Measurements from ENCODE around the gene TUBD1. TPM values are rescaled to one million over a fixed set of nuclear protein-coding genes. Genes with fewer than 3 reads are reported as not detected.
"Not testable (repeated sequence)": the region's sequence is repeated elsewhere in the genome, so short reads cannot be mapped to it uniquely, and the experiment has no call there.

TUBD1 gene
- total RNA-seq, 2 experiments from 2014 or later, result 7.9 to 8.3 TPM

DNA sequence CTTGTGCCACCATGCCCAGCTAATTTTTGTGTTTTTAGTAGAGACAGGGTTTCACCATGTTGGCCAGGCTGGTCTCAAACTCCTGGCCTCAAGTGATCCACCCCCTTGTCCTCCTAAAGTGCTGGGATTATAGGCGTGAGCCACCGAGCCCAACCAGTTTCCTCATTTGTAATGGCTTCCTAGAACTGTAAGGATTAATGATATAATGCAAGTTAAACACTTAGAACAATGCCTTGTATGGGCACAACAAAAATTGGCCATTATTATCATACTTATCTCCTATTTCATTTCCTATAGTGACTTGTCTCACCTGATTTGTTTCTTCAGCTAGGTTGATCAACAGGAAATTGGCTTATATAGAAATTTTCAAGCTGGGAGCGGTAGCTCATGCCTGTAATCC, 14.1 kb downstream of the TUBD1 start:
- POLR2A ChIA-PET, result no interaction called here
- CTCF ChIA-PET, result no interaction called here

DNA sequence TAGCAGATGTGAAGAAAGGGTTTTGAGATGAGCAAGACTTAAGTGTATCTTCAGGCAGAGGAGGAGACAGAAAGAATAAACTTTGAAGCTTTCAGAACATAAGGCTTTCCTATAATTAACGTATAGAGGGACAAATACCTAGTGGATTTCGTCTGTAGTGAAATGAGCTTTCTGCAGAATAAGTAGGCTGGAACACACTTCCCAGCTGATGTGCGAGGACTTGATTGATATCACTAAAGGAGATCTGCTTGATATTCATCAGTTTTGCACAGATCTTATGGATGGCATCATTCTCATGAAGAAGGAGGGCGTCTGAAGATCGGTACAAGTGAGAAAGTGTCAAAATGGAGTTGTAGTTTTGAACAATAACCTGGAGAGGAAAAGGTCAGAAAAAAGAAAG, 14.8 kb downstream of the TUBD1 start:
- ChIA-PET POLR2A (no interaction called here), CTCF (interaction anchor here (0.7 kb wide), 1 partner anchor 1734 kb away, joined by 3 read pairs; no protein-coding TSS in a partner anchor)

DNA sequence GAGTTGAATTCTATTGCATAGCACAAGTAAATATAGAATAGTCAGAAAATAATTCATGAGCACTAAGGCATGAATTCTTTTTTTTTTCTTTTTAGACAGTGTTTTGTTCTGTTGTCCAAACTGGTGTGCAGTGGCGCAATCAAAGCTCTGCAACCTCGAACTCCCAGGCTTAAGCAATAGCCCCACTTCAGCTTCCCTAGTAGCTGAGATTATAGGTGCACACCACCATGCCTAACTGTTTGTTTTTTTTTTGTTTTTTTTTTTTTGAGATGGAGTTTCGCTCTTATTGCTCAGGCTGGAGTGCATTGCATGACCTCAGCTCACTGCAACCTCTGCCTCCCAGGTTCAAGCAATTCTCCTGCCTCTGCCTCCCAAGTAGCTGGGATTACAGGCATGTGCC, 16.6 kb downstream of the TUBD1 start:
- ChIA-PET CTCF (no interaction called here), POLR2A (interaction anchor here (0.6 kb wide), 1 partner anchor 11 kb away, joined by 4 read pairs; no protein-coding TSS in a partner anchor)

DNA sequence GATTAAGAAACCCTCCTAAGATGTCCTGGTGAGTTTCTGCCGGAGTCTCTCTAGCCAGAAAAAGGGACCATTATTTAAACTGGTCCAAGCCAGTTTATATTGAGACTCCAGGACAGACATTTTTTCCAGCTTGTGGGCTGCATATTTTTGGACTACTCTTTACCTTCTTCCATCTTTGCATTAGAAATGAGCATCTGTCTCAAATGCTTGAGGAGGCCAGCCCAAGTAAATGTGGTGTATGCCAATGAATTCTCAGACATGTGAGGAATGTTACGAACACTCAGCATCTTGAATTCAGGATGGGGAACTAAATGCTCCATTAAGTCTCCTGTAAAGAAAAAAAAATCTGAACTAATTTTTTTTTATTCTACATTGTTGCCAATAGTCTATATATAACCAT, 18.4 kb downstream of the TUBD1 start:
- POLR2A ChIA-PET, result no interaction called here
- CTCF ChIA-PET, result interaction anchor here (0.9 kb wide), 1 partner anchor 8 kb away, joined by 3 read pairs; no protein-coding TSS in a partner anchor

DNA sequence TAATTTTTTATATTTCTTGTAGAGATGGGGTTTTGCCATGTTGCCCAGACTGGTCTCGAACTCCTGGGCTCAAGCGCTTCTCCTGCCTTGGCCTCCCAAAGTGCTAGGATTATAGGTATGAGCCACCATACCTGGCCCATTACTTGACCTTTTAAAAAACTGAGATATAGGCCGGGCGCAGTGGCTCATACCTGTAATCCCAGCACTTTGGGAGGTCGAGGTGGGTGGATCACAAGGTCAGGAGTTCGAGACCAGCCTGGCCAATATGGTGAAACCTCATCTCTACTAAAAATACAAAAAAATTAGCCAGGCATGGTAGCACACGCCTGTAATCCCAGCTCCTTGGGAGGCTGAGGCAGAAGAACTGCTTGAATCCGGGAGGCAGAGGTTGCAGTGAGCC, 19.3 kb downstream of the TUBD1 start:
- POLR2A ChIA-PET, CTCF ChIA-PET: not testable (repeated sequence)

DNA sequence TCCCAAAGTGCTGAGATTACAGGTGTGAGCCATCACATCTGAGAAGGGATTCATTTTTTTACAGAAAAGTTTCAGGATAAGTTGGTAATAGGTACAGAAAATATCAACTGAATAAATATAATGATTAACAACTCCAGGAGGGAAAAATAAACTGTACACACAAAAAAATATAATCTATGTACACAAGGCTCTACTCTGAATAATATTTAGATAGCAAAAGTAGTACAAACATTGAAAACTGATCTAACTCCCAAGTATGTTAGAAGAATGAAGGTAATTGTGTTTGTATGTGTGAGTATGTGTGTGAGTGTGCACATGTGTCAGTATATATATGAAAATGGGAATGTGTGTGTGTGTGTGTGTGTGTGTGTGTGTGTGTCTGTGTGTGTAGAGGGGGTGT, 20.4 kb downstream of the TUBD1 start:
- CTCF ChIA-PET, result interaction anchor here (0.9 to 1.4 kb wide), 2 partner anchors 14 to 139 kb away, joined by 3 read pairs; no protein-coding TSS in a partner anchor
- POLR2A ChIA-PET, result no interaction called here

DNA sequence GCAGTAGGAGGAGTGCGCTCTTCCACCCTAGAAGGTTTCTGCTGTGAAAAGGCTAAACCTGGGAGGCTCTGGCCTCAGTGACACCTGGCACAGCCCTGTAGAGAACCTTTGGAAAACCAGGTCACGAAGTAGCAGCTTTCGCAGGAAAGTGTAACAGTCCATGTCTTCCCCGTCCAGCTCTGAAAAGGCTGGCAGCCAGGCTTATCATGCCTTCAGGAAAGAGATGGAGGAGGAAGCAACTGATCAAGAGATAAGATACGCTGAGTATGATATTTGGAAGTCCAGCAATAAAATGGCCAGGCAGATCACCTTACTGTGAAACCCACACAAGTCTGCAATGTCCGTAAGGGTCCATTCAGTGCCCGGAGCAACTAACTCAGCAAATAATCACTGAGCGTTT, 22.3 kb downstream of the TUBD1 start:
- ChIA-PET POLR2A (no interaction called here), CTCF (interaction anchor here (0.6 kb wide), 1 partner anchor 73 kb away, joined by 3 read pairs; no protein-coding TSS in a partner anchor)

DNA sequence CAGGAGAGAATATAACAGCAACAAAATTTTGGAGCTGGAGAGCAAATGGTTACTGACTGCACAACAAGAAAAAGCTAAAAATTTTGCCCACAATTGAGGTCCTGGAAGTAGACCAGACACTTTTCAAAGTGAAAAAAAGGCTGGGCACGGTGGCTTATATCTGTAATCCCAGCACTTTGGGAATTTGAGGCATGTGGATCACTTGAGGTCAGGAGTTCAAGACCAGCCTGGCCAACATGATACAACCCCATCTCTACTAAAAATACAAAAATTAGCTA, 22.9 kb downstream of the TUBD1 start:
- ChIA-PET POLR2A (no interaction called here), CTCF (interaction anchor here (0.5 to 0.6 kb wide), 2 partner anchors 46 to 73 kb away, joined by 3 to 5 read pairs; no protein-coding TSS in a partner anchor)

DNA sequence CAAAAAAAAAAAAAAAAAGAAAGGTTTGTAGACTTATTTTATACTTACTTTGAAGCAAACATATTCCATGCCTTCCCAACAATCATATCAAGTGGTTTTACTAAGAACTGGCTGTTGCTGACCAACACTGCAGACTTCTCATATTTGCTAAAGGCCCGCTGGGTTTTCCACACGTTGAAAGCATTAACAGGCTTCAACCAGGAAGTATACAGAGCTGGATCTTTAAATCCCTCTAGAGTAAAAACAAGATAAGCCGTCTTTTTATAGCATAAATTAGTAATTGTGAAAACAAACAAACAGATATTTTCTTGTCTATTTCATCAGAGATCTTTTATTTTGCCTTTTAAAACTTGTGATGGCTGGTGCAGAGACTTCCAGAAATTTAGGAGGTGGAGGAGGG, 29.1 kb downstream of the TUBD1 start:
- POLR2A ChIA-PET, result interaction anchor here (0.6 kb wide), 1 partner anchor 26 kb away, joined by 6 read pairs; no protein-coding TSS in a partner anchor

DNA sequence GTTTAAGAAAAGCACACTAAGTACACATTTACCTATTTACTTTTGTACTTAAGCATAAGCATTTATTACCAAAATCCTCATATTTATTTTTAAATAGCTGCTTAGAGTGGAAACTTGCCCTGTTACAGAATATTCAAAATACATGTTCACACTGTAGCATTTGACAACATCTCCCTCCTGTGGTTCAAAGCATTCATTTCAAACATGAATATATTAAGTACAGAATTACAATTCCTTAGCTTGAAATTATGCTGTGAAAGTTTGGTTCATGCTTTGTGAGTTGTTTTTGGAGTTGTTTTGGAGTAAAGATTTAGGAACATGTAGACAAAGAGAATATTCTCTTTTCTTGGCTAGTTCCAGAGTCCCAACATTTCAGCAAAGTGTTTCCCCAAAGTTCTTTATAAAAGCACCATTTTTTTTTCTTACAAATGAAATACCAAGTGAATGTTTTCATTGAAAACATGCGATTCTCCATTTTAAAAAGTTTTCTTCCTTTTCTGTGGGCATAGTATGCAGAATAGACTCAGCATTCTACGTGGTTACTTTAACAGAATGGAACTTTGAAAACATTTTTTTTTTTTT, 33.2 kb downstream of the TUBD1 start:
- POLR2A ChIA-PET, result interaction anchor here (0.9 to 1.5 kb wide), 4 partner anchors 16 to 152 kb away, joined by 3 to 9 read pairs (median 6); partner anchors contain the start of genes PTRH2 and VMP1
- CTCF ChIA-PET, result interaction anchor here (0.6 to 3.2 kb wide), 10 partner anchors 12 to 154 kb away, joined by 3 to 16 read pairs (median 4); partner anchors contain the start of gene RNFT1

More for the DNA sequence above, 29.1 kb downstream of the TUBD1 start:
- CTCF ChIA-PET, result no interaction called here

DNA sequence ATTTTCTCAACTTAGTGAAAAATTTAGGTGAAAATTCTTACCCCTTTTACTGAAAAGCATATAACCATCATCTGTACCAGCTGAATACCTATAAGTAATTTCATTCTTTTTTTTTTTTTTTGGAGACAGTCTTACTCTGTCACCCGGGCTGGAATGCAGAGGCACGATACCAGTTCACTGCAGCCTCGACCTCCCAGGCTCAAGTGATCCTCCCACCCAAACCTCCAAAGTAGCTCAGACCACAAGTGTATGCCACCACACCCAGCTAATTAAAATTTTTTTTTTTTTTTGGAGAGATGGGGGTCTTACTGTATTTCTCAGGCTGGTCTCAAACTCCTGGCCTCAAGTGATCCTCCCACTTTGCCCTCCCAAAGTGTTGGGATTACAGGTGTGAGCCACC, 33.8 kb downstream of the TUBD1 start:
- POLR2A ChIA-PET, result interaction anchor here (0.9 to 1.5 kb wide), 3 partner anchors 15 to 107 kb away, joined by 3 to 6 read pairs (median 6); no protein-coding TSS in a partner anchor

DNA sequence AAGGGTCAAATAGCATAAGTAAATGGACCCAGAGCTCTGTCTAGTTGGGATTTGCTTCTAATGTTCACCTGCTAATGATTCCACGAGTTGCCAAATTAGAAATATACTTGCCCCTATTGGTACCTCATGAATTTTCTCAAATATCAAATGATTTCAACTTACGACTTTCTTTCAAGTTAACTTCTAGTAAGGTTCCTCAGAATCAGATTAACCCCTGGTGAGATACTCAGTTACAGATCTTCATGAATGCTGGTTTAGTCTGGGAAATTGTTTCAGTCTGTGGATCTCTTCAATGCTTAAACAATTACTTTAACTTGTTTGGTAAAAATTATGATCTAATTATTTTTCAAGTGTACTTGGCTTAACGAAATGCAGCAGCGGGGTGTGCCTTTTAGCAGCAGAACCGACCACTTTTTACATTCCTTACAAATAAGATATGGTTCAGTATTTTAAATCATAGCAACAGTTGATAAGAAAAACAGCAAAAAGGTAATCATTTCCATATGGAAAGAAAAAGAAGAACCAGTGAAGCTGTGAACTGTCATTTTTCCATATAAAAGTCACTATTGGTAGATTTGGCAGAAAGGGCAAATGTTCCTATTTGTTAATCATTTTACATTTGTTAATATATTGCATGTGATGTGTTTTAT, 34.5 kb downstream of the TUBD1 start:
- CTCF ChIA-PET, result interaction anchor here (0.8 to 3.2 kb wide), 6 partner anchors 11 to 153 kb away, joined by 3 to 16 read pairs (median 4); no protein-coding TSS in a partner anchor

More for the DNA sequence above, 33.8 kb downstream of the TUBD1 start:
- CTCF ChIA-PET, result interaction anchor here (0.6 to 3.2 kb wide), 9 partner anchors 12 to 153 kb away, joined by 3 to 16 read pairs (median 4); partner anchors contain the start of gene RNFT1

DNA sequence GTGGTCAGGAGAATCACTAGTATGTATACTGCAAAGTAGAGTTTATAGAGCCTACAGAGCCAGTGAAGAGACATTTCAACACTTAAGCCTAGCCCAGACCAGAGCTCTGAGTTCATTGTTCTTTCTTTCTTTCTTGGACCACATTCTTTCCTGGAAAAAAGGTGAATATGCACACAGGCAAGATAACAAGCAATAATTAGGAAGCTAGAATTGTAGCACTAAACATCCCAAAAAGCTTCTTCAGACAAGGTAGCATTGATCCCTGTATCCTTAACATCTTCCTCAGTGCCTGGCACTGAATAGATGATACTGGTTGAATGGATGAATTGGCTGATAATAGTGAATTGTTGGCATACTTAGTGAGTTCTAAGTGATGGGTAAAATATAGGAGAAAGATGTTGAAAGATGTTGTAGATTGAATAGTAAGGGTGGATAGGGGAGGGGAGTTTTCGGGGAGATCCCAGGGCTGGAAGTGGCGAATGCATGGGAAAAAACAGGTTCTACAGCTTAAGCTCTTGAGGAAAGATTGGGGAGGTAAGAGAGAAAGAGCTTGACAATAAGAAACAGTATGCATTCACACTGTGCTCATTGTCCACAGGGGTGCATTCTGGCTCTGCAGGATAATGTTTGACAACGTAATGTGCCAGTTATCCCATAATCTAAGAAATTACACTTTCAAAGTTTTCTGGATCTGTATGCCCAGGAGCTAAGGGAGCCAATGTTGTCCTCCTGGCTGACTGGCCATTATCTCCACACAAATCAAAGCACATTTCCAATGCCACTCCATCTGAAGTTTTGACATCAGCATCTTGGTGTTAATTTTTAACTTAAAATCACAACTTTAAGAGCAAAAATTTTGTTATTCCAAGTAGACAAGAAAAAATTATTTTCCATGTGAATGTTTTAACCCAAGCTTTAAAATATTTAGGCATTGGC, 35.6 kb downstream of the TUBD1 start:
- POLR2A ChIA-PET, result no interaction called here

More for the DNA sequence above, 34.5 kb downstream of the TUBD1 start:
- POLR2A ChIA-PET, result interaction anchor here (1.3 to 1.5 kb wide), 2 partner anchors 21 to 106 kb away, joined by 3 to 6 read pairs; no protein-coding TSS in a partner anchor

DNA sequence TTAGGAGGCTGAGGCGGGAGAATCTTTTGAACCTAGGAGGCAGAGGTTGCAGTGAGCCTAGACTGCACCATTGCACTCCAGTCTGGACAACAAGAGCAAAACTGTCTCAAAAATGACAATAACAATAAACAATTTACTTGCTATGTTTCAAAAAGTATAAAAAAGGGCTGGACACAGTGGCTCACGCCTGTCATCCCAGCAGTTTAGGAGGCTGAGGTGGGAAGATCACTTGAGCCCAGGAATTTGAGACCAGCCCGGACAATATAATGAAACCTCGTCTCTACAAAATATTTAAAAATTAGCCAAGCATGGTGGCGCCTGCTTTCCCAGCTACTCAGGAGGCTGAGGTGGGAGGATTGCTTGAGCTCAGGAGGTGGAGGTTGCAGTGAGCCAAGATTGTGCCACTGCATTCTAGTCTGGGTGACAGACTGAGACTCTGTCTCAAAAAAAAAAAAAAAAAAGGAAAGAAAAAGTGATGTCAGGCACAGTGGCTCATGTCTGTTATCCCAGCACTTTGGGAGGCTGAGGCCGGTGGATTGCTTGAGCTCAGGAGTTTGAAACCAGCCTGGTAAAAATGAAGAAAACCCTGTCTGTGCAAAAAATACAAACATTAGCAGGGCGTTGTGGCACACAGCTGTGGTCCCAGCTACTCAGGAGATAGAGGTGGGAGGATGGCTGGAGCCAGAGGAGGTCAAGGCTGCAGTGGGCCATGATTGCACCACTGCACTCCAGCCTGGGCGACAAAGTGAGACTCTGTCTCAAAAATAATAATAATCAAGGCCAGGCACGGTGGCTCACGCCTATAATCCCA, 38.6 kb downstream of the TUBD1 start:
- CTCF ChIA-PET, result interaction anchor here (1.2 to 2.2 kb wide), 3 partner anchors 60 to 105 kb away, joined by 3 to 5 read pairs (median 4); no protein-coding TSS in a partner anchor
- POLR2A ChIA-PET, result interaction anchor here (0.6 to 1.0 kb wide), 3 partner anchors 10 to 126 kb away, joined by 3 to 11 read pairs (median 3); no protein-coding TSS in a partner anchor

More for the DNA sequence above, 35.6 kb downstream of the TUBD1 start:
- CTCF ChIA-PET, result interaction anchor here (0.8 to 1.5 kb wide), 4 partner anchors 10 to 111 kb away, joined by 3 to 5 read pairs (median 3); no protein-coding TSS in a partner anchor

DNA sequence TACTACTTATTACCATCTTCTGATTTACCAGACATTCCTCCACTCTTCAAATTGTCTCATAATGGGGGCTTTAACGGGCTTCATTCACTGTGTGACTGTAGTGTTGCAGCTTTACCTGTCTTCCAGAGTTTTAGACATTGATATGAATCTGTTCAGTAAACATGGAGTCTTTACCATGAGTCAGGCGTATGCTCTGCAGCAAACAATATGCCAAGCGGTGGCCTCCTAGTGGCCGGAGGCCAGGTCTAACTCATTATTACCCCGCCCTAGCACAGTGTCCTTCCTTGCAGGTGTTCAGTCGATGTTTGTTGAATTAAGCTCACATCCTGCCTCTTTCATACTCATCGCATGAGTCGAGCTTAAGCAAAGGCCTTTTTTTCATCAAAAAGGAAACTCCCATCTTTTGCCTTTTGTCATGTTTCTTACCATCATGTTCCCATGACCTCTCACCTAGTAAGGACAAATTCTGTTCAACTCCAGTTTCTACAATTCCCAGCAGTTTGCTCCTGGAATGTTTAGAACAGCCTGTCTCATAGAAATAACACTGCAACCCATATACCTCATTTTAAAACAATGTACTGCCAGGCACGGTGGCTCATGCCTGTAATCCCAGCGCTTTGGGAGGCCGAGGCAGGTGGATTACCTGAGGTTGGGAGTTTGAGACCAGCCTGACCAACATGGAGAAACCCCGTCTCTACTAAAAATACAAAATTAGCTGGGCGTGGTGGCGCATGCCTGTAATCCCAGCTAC, 39.4 kb downstream of the TUBD1 start:
- ChIA-PET POLR2A (interaction anchor here (0.6 to 1.0 kb wide), 3 partner anchors 9 to 102 kb away, joined by 3 to 11 read pairs (median 3); no protein-coding TSS in a partner anchor), CTCF (interaction anchor here (0.9 to 2.2 kb wide), 5 partner anchors 16 to 104 kb away, joined by 3 to 5 read pairs (median 3); no protein-coding TSS in a partner anchor)

DNA sequence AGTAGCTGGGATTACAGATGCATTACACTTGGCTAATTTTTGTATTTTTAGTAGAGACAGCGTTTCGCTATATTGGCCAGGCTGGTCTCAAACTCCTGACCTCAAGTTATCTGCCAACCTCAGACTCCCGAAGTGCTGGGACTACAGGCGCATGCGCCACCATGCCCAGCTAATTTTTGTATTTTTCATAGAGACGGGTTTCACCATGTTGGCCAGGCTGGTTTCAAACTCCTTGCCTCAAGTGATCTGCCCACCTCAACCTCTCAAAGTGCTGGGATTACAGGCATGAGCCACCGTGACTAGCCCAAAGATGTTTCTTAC, 39.9 kb downstream of the TUBD1 start:
- ChIA-PET POLR2A (interaction anchor here (0.6 to 1.0 kb wide), 2 partner anchors 9 to 102 kb away, joined by 3 read pairs; no protein-coding TSS in a partner anchor), CTCF (interaction anchor here (0.9 to 2.2 kb wide), 4 partner anchors 15 to 104 kb away, joined by 3 to 5 read pairs (median 4); no protein-coding TSS in a partner anchor)
